ENCODE measurements around the gene HMX2. TPM values are rescaled to one million over a fixed set of nuclear protein-coding genes. Genes with fewer than 3 reads are reported as not detected.

HMX2 gene
- total RNA-seq, 1 donor from 2014 or later, result not detected

DNA sequence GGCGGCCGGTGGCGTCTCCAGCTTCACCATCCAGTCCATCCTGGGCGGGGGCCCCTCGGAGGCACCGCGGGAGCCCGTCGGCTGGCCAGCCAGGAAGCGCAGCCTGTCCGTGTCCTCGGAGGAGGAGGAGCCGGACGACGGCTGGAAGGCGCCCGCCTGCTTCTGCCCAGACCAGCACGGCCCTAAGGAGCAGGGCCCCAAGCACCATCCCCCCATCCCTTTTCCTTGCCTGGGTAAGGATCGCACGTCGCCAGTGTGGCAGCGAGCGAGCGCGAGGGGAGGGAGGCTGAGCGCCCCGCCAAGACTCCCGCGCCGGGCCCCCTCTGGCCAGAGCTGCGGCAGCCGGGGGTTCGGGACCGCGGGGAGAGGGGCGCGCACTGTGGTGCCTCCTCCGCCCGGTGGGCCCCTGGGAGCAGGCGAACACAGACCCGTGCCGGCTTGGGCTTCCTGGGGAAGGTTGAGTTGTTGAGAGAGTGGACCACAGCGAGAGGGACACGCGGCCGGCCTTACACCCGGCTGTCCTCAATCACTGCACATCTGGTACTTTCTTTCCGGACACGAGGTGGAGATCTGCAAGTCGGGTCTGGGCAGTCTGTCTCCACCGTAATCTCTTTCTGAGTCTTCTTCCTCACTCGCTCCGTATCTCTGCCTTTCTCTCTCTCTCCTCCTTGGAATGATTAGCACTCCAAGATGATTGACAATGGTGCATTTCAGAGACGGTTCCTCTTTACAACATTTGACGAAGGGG lies 652 bp downstream of the HMX2 start:
- H3K27me3 ChIP-seq, result peaks cover 32% of the 10 kb centered on the region
- H3K4me3 ChIP-seq, result peak overlapping the region in 1 of 2 donors; percentile 22
- H3K4me1 ChIP-seq, result peaks cover 8 to 12% of the 10 kb centered on the region in 2 donors
- no peak overlapping the region for H3K27ac ChIP-seq
- no peak for TF ChIP-seq CTCF (IDR thresholded peaks at IDR 0.05)
- DNase-seq (ENCODE audit: low spot score in 2 of 2), result no peak
- no peaks in the 10 kb centered on the region for H3K9me3 ChIP-seq
- intact Hi-C loops (cut with DNase I), result no loop called here
- H3K36me3 ChIP-seq, result no peaks in the 10 kb centered on the region

GRCh38 chr10:123149162-123149567 lies 1.2 kb downstream of the HMX2 start:
- H3K4me1 ChIP-seq, result peaks cover 8 to 12% of the 10 kb centered on the region in 2 donors
- H3K9me3 ChIP-seq, result no peaks in the 10 kb centered on the region
- peak overlapping the region; percentile 42 to 56 for H3K4me3 ChIP-seq
- H3K27ac ChIP-seq, result no peak overlapping the region
- no peaks in the 10 kb centered on the region for H3K36me3 ChIP-seq
- H3K27me3 ChIP-seq, result peaks cover 29% of the 10 kb centered on the region
- intact Hi-C loops (cut with DNase I), result no loop called here
- DNase-seq (ENCODE audit: low spot score in 2 of 2), result no peak
- TF ChIP-seq CTCF (IDR thresholded peaks at IDR 0.05), result no peak

DNA sequence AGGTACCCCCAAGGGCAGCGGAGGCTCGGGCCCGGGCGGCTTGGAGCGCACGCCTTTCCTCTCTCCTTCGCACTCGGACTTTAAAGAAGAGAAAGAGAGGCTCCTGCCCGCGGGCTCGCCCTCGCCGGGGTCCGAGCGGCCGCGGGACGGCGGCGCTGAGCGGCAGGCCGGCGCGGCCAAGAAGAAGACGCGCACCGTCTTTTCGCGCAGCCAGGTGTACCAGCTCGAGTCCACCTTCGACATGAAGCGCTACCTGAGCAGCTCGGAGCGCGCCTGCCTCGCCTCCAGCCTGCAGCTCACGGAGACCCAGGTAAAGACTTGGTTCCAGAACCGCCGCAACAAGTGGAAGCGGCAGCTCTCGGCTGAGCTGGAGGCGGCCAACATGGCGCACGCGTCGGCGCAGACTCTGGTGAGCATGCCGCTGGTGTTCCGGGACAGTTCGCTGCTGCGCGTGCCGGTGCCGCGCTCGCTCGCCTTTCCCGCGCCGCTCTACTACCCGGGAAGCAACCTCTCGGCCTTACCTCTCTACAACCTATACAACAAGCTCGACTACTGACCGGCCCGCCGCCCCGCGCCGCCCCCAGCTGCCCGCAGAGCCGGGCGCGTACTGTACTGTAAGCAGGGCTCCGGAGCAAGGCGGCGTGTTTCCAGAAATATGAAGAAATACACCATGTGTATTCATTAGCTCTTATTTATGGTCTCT lies 1.8 kb downstream of the HMX2 start:
- no peak for DNase-seq (ENCODE audit: low spot score in 2 of 2)
- H3K9me3 ChIP-seq, result no peaks in the 10 kb centered on the region
- peaks cover 8 to 12% of the 10 kb centered on the region in 2 donors for H3K4me1 ChIP-seq

GRCh38 chr10:123150271-123150985 lies 2.5 kb downstream of the HMX2 start:
- DNase-seq (ENCODE audit: low spot score in 2 of 2), result no peak
- H3K4me1 ChIP-seq, result peaks cover 8 to 17% of the 10 kb centered on the region in 2 donors
- H3K4me3 ChIP-seq, result peak overlapping the region; percentile 42 to 56
- no peak for TF ChIP-seq CTCF (IDR thresholded peaks at IDR 0.05)
- H3K27me3 ChIP-seq, result peaks cover 29% of the 10 kb centered on the region
- no peaks in the 10 kb centered on the region for H3K36me3 ChIP-seq
- intact Hi-C loops (cut with DNase I), result loop anchor here (10.0 kb wide), 2 partner anchors 1264 to 1594 kb away; partner anchors contain the start of genes FAM53B and OAT
- H3K27ac ChIP-seq, result no peak overlapping the region
- no peaks in the 10 kb centered on the region for H3K9me3 ChIP-seq

More for the DNA sequence above, 1.8 kb downstream of the HMX2 start:
- Histone ChIP-seq H3K4me3 (peak overlapping the region; percentile 42 to 56), H3K27ac (no peak overlapping the region), H3K27me3 (peaks cover 29% of the 10 kb centered on the region), H3K36me3 (no peaks in the 10 kb centered on the region)
- intact Hi-C loops (cut with DNase I), result loop anchor here (10.0 kb wide), 2 partner anchors 1265 to 1595 kb away; partner anchors contain the start of genes FAM53B and OAT
- no peak for TF ChIP-seq CTCF (IDR thresholded peaks at IDR 0.05)

GRCh38 chr10:123150986-123151736 lies 3.2 kb downstream of the HMX2 start:
- no peak overlapping the region for H3K27ac ChIP-seq
- H3K4me1 ChIP-seq, result peaks cover 8 to 19% of the 10 kb centered on the region in 2 donors
- H3K9me3 ChIP-seq, result no peaks in the 10 kb centered on the region
- no peak for TF ChIP-seq CTCF (IDR thresholded peaks at IDR 0.05)
- intact Hi-C loops (cut with DNase I), result loop anchor here (10.0 kb wide), 2 partner anchors 1264 to 1594 kb away; partner anchors contain the start of genes FAM53B and OAT
- H3K4me3 ChIP-seq, result peak overlapping the region; percentile 9 to 45
- peaks cover 0 to 1% of the 10 kb centered on the region in 2 donors for H3K36me3 ChIP-seq
- H3K27me3 ChIP-seq, result peaks cover 29% of the 10 kb centered on the region
- no peak for DNase-seq (ENCODE audit: low spot score in 2 of 2)
